Tongue (tissue), 2 donors: Measurements from ENCODE around the gene AGAP1. TPM values are rescaled to one million over a fixed set of nuclear protein-coding genes. Genes with fewer than 3 reads are reported as not detected.

Experiments
- DNase-seq: peaks from one replicate; pipeline ENCODE4 v3.0.0-alpha.2; 2015
- total RNA-seq: library from RNA; depleted of rRNA; stranded (reverse); fragments of >200 nt; gene quantifications from one replicate; pipeline ENCODE4 v1.2.3, GENCODE V29; 2014

The AGAP1 gene
- total RNA-seq, 1 donor from 2014 or later = 33.0 TPM

- DNase-seq = no peak
Observed at GRCh38 chr2:236163471-236164200, 669.8 kb downstream of the AGAP1 start.

DNA sequence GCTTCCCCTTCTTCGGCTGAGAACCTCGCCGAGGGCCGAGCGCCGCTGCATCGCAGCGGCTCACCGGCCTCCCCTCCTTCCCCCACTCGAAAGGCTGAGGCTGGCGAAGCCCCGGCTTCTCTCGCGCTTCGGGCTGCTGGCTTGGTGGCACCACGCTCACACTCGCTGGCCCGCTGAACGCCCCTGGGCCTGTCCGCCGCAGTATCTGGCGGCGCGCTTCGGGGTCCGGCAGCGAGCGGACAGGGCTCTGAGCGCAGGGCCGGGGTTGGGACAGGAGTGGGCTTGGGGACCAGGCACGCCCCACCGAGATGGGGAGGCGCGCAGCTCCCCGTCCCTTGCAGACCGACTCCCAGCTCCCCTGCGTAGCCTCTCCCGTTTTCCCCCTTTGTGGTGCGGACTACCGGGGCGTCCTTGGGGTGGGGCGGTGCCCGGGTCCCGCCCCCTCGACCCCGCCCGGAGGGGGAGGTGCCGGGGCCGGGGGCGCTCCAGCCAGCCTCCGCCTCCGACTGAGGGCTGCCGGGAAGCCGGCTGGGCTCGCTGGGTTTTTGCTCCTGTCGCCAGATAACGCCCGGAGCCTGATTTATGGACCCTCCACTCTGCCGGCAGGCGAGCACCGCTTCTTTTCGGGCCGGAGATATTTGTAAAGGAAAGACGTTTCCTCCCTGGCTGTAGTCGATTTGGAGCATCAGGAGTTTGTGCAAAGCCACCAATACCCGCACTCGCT, 670.5 kb downstream of the AGAP1 start:
- peak; percentile 50 for DNase-seq

DNA sequence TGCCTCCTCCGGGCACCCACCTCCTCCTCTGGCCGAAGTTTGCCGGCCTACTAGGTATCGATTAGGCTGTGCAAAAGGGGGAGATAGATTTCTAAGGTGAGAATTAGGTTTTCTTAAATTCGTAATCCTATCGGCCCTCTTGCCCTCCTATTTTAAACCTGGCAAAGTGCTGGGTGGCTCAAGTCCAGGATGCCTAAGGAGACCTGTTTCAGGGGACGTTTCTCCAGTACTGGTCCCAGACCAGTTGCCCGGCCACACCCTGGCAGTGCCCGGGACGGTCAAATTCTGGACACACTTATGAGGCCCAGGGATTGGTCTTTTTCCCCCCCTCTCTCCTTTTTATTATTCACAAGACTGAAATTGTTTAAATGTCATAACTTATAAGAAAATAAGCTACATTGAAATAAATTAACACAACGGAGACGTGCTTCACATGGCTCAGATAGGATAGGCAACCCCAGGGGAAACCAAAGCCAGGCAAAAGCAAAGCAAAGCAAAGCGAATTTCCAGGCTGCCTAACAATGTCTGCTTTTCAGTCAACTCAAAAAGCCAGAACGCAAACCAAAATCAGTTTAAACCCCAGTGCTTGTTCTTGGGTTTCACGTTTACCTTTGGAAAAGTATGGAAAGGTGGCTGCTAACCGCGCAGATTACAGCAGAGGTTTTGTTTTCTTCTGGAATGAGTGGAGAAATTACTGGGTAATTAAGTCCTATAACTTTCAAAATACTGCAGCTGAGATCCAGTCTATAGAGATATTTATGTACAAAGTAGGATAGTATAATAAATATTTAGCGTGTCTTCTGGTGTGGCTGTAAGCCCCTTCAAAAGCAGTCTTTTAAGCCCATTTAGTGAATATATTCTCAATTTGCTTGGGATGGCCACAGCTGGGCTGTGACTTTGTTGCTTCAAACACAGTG, 671.3 kb downstream of the AGAP1 start:
- no peak for DNase-seq

DNA sequence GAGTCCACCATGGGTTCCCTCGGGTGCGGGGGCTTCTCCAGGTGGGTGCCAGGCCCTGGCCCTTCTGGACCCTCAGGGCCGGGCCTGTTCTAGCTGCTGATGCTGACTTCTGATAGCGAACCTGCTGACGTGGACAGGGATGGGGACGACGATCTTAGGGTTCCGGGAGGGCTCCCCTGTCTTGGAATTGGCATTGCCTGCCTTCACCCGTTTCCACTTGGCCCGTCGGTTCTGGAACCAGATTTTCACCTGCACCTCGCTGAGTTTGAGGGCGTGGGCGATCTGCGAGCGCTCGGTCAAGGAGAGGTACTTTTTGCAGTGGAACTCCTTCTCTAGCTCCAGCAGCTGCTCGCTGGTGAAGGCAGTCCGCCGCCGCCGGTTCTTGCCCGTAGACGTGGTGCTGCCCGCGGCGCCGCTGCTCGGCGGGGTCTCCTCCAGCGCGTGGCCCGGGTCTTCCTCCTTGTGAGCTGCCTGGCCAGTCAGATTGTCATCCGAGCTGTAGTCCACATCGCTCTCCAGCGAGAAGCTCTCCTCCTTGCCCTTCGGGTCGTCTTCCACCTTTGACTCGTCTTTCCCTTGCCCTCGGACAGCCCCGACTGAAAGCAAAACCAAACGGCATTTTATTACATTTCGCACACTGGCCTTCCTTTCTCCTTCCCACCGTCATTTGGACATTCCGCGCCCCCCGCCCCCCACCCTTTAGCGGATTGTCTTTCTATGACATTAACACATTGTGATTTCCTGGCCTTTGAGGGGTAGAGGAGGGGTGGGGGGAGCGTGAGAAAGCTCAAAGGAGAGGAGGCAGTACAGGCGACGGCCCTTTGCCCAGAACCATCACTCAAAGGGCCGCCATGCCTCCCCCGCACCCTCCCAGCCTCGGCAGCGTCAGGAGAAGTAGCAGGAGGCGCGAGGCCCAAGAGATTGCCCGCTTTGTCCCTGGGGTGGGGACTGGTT, 672.3 kb downstream of the AGAP1 start:
- peak; percentile 30 for DNase-seq

GRCh38 chr2:236166796-236167296, 673.0 kb downstream of the AGAP1 start:
- DNase-seq = no peak

DNA sequence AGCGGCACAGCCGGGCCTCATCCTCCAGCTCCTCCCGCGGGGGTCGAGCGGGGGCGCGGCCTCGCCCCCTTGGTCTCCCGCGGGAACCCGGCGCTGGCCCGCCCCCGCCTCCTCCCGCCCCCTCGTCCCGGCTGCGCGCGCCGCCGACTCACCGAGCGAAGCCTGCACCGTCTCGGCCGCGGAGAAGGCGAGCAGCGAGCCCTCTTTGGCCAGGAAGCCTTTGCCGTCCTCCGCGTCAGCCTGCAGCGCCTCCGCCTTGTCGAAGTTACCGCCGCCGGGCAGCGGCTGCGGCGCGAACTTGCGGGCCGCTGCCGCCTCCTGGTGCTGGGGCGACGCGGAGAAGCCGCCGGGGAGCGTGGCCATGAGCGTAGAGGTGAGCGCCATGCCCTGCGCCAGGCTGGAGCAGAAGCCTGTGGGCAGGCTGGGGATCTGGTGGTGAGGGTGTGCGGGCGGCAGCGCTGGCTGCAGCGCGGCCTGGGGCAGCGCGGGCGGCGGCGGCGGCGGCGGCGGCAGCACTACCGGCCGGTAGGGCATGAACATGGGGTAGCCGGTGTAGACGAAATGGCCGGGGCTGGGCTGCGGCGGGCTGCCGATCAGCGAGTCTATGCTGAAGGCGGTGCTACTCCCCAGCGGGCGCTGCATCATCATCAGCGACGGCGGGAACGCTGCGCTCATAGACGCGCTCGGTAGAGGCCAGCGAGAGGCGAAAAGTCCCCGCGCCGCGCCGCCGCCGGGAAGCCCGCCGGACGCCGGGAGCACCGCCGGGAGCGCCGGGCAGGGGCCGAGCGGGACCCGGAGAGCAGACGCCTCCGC, 673.7 kb downstream of the AGAP1 start:
- DNase-seq = peak; percentile 50

- peak; percentile 81 for DNase-seq
Observed at GRCh38 chr2:236168110-236169080, 674.6 kb downstream of the AGAP1 start, which contains the start of gene GBX2. Gene GBX2, minus strand, starts transcription at chr2:236168386. Its CDS starts 415 bp downstream, at chr2:236167971.

DNA sequence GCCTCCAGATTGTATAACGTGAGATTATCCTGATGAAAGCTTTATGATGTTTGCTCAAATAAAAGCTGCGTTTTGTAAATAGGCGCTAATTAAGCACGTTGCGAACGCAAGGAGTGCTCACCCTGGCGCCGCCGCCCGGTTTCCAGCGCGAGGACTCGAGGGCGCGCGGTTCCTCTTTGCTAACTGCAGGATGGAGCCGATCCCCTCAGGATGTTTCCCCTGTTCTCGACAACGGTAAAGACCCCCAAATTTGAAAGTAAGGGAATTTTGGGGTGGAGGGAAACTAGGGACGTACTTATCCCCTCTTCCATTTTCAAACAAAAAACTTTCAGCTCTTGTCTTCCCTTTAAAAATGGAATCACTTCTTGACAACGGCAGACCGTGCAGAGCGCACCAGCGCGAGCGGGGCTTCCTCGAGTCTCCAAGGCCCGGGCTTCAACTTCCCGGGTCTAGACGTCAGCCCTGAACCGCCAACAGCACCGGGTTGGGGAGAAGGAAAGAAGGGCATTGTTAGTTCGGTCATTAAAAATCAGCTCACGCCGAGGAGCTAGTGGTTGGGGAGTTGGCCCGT, 675.4 kb downstream of the AGAP1 start:
- DNase-seq = peak; percentile 37

- peak; percentile 12 for DNase-seq
Observed at GRCh38 chr2:236169741-236170589, 676.1 kb downstream of the AGAP1 start.

GRCh38 chr2:236170590-236171165, 676.8 kb downstream of the AGAP1 start:
- no peak for DNase-seq

GRCh38 chr2:236171181-236171679, 677.4 kb downstream of the AGAP1 start:
- peak; percentile 25 for DNase-seq

GRCh38 chr2:236171680-236172254, 677.9 kb downstream of the AGAP1 start:
- DNase-seq = peak; percentile 31

DNA sequence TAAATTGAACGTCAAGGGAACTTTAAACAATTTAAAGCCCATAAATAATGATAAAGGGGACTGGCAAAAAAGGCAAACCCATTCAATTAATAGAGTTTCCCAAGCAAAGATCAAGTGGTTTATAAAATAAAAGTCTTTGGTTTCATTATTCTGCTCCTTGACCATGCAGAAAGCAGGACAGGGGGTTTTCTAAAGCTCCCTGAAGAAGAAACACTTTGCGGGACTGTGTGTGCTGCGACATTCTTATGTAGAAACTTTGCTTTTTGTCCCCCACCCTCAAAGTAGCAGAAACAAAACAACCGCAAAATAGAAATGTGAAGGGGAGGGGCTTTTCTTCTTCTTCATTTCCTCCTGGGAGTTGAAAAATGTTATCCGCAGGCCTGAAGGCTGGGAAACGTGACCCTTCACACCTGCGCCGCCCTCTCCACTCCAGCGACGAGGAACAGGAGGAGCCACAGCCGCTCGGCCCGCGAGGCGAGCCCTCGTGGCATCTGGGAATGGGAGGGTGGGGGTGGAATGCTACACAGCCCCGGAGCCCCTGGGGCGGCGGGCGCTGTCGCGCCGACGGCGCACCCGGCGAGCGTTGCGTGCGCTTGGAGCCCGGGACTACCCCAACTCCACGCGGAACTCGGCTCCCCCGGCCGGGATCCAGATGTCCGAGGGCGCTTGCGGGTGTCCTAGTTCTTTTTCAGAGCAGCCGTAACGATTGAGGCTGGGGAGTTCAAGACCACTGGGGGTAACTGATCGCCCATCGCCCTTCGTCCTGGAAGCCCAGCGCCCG, 678.6 kb downstream of the AGAP1 start:
- no peak for DNase-seq

- DNase-seq = no peak
Observed at GRCh38 chr2:236173036-236173728, 679.3 kb downstream of the AGAP1 start.
